Ectodermal cell (in vitro differentiated cells): ENCODE measurements around the gene TMEM89.

ENCODE experiments used
- H3K27ac ChIP-seq: 2 replicates; pipeline ENCODE4 v1.7.0; 2013; ENCODE audit warnings: mild to moderate bottlenecking, low read depth, low read length; ENCODE audit not compliant: insufficient read depth, poor library complexity, severe bottlenecking
- H3K27me3 ChIP-seq: 2 replicates; pipeline ENCODE4 v1.7.0; 2013; ENCODE audit warnings: mild to moderate bottlenecking, low read length; ENCODE audit not compliant: insufficient read depth, control insufficient read depth, poor library complexity, severe bottlenecking
- H3K36me3 ChIP-seq: one replicate; pipeline ENCODE4 v1.7.0; 2013; ENCODE audit warnings: low read length; ENCODE audit not compliant: control insufficient read depth, insufficient read depth
- H3K4me1 ChIP-seq: one replicate; pipeline ENCODE4 v1.7.0; 2013; ENCODE audit warnings: low read length; ENCODE audit not compliant: control insufficient read depth, insufficient read depth
- H3K4me3 ChIP-seq: 2 replicates; pipeline ENCODE4 v1.7.0; 2013; ENCODE audit warnings: low read depth, low read length, control low read depth; ENCODE audit not compliant: insufficient read depth
- H3K9me3 ChIP-seq: 2 replicates; pipeline ENCODE4 v1.7.0; 2013; ENCODE audit warnings: mild to moderate bottlenecking, low read length, moderate library complexity; ENCODE audit not compliant: control insufficient read depth
- WGBS, 2 experiments: methylation state at CpG; one replicate each; pipeline ENCODE4 v1.1.7; 2013; ENCODE audit warnings: missing lambda C conversion rate in 2 of 2; 5-methylcytosine and 5-hydroxymethylcytosine counted together

TMEM89 gene

DNA sequence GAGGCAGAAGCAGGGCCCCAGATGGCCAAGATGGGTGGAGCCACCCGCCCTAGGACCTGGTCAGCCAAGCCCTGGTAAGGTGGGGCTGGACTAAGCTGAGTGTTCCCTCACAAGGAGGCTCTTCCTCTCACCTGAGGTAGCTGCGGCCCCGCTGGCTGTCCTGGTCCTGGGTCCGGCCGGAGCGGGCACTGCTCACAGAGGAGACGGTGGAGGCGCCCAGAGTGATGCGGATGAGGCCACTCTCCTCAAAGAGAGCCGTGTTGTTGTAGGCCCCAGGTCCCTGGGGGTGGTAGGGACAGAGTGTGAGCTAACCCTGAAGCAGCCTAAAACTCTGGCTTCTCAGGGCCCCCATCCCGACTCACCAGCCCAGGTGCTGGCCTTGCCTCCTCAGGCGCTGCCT, 21.0 kb upstream of the TMEM89 start:
- H3K4me1 ChIP-seq = no peaks in the 10 kb centered on the region
- H3K36me3 ChIP-seq = peaks cover 28% of the 10 kb centered on the region
- no peaks in the 10 kb centered on the region for H3K9me3 ChIP-seq
- 94 to 96% methylated on average over 12 of the region's 12 CpGs for WGBS, 2 experiments
- H3K4me3 ChIP-seq = no peak overlapping the region
- no peak overlapping the region for H3K27ac ChIP-seq
- no peaks in the 10 kb centered on the region for H3K27me3 ChIP-seq

DNA sequence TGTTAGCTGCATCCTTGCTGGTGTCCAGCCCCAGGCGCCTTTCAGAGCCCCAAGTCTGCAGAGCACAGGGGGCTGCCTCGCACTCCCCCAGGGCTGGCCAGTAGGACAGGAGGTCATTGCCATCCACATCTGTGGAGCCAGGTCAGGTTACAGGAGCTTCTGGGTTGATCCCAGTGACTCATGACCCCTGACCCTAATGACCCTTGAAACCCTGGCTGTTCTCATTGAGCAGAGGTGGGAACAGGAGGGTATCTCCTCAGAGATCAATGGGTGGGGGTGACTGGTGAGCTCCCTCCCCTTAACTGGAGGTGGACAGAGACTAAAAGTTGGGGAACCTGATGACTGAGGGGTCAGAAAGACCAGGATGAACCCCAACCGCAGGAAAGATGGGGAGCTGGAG, 19.8 kb upstream of the TMEM89 start:
- H3K27ac ChIP-seq = no peak overlapping the region
- H3K36me3 ChIP-seq = peaks cover 28% of the 10 kb centered on the region
- no peaks in the 10 kb centered on the region for H3K27me3 ChIP-seq
- no peaks in the 10 kb centered on the region for H3K9me3 ChIP-seq
- peaks cover 3% of the 10 kb centered on the region for H3K4me1 ChIP-seq
- H3K4me3 ChIP-seq = no peak overlapping the region
- 95 to 96% methylated on average over 3 of the region's 3 CpGs for WGBS, 2 experiments

DNA sequence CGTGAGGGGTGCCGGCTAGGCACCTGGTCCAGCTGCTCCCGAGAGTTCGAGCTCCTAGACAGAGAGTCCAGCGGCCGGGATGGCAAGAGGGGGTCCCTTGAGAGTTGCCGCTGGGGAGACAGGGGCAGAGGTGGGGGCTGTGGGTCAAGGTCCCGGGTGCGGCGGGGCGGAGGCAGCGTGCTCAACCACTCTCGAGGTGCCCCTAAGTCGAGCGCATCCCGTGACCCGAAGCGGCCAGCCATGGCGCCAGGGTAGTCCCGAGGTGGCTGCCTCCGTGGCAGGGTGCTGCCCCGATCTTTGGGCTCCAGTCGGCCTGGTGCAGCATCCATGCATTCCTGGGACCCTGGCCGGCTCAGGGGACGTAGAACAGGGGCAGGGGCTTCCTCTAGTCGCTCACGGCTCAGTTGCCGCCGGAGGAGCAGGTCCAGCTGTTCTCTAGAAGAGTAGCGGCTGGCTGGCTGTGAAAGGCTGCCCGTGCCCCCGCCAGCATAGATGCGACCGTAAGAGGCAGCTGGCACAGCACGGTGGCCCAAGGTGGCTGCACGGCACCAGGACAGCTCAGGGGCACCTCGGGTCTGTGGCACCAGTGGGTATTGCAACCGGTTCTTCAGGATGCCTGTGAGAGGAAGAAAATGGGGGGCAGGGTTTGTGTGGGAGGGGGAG, 18.5 kb upstream of the TMEM89 start:
- no peaks in the 10 kb centered on the region for H3K9me3 ChIP-seq
- peaks cover 22% of the 10 kb centered on the region for H3K36me3 ChIP-seq
- H3K27me3 ChIP-seq = no peaks in the 10 kb centered on the region
- H3K4me1 ChIP-seq = peaks cover 5% of the 10 kb centered on the region
- no peak overlapping the region for H3K27ac ChIP-seq
- WGBS, 2 experiments = 94 to 96% methylated on average over 38 of the region's 38 CpGs
- no peak overlapping the region for H3K4me3 ChIP-seq

DNA sequence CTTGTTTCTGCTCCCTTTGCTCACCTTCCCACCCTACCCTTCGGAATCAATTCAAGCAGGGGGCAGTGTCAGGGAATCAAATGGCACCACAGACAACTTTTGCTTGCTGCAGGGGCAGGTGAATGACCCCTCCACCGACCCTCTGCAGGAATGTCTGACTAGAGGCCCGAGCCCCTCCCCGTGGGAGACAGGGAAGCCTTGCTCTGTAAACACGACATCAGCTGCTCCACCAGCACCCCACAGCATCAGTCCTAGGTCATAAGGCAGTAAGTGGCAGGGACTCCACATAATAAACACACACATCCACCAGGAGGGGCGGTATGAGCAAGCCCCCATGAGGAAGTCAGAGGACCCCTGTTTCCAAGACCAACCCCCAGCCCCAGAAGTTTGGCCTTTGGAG, 15.7 kb upstream of the TMEM89 start:
- WGBS, 2 experiments = 74% methylated on average over 6 of the region's 6 CpGs
- Histone ChIP-seq H3K4me1 (peaks cover 11% of the 10 kb centered on the region), H3K9me3 (no peaks in the 10 kb centered on the region), H3K36me3 (peaks cover 10% of the 10 kb centered on the region), H3K27ac (no peak overlapping the region), H3K4me3 (no peak overlapping the region), H3K27me3 (no peaks in the 10 kb centered on the region)

DNA sequence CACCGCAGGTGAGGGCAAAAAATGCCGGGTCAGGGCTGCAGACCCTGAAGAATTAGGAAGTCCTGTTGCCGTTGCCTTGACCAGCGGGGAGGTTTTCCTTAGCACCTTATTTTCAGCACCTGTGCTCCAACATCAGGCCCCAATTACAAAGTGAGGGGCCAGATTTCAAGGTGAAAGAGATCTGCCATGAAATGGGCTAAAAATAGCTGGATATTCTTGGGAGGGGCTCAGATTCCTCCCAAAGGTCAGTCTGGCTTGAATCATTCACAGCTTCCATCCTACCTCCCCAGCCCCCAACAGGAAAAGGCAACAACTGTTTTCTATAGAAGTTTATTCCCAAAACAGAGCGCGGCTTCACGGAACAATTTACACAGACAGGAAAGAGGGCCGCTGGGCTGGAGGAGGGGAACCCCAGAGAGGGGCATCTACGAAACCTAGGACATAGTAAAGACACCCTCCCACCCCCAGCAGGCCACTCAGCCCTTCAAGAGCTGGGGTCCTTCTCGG, 14.6 kb upstream of the TMEM89 start:
- 29 to 32% methylated on average over 10 of the region's 10 CpGs for WGBS, 2 experiments
- Histone ChIP-seq H3K4me1 (peaks cover 11% of the 10 kb centered on the region), H3K27ac (peak overlapping the region; percentile 70), H3K36me3 (peaks cover 14% of the 10 kb centered on the region), H3K27me3 (no peaks in the 10 kb centered on the region), H3K9me3 (no peaks in the 10 kb centered on the region), H3K4me3 (peak overlapping the region; percentile 81)

DNA sequence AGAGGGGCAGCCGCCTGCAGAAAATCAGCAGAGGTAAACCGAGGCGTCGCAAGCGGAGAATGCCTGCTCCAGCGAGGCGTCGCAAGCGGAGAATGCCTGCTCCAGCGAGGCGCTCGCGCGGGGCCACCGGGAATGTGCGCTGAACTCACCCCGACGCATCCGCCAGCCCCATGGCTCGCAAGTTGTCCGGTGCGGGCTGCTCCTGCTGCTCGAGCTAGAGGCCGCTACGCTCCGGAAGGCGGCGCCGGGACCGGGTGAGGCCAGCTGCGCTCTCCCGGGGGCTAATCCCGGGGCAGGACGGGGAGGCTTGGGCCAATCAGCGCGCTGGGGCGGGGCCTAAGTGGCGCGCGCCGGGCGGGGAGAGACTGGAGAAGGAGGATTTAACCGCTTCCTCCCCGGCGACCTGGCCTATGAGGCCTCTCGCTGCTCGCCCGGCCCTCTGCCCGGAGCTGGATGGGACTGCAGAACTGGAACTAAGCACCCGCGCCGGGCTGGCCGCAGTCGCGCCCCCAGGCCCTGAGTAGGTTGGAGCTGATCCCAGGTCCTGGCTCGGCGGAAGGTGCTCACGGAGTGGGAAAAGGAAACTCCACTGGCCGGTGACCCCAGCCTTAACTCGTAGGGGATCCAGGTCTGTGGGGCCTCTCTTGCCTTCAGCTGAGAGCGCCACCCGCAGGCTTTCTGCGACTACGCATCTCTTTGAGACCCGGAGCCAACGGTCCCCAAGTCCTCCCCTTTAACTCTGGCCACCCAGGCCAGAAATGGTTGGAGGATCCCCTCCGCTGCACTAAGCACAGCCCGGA, 13.9 kb upstream of the TMEM89 start, which contains the start of gene SLC26A6:
Gene SLC26A6, minus strand, starts transcription at position 240 of the 800 bp plus-strand sequence. Its CDS starts 68 bp downstream, at position 172.
- Histone ChIP-seq H3K36me3 (peaks cover 16% of the 10 kb centered on the region), H3K27ac (peak within 1 kb of the TSS; percentile 77), H3K27me3 (no peaks in the 10 kb centered on the region), H3K4me3 (peak within 1 kb of the TSS; percentile 81), H3K4me1 (peaks cover 11% of the 10 kb centered on the region), H3K9me3 (no peaks in the 10 kb centered on the region)
- 0 to 1% methylated on average over 68 of the region's 68 CpGs for WGBS, 2 experiments

DNA sequence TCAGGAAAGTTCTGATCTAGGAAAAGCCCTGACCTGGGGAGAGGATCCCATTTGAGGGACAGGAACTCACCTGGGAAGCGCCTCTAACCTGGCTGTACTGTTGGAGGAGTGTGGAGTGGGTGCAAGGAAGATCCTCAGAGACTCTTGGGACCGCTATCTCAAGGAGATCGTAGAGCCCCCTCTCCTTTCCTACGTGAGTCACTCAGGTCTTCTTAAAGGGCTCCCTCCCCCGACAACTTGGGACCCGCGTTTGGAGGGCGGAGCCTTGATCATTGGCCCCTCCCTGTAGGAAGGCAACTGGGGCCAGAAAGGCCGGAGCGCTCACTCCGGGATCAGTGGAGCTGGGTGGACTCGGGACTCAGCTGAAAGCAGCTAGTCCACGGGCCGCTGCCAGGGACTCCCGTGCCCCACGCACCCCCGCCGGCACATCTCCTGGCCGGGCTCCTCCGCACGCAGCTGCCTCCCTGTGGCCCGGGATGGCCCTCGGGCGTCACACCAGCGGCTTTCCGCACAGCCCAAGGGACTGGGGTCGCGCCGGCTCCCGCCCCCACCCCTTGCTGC, 13.2 kb upstream of the TMEM89 start:
- Histone ChIP-seq H3K27me3 (no peaks in the 10 kb centered on the region), H3K36me3 (peaks cover 16% of the 10 kb centered on the region), H3K4me1 (peaks cover 11% of the 10 kb centered on the region), H3K9me3 (no peaks in the 10 kb centered on the region), H3K27ac (peak overlapping the region; percentile 77), H3K4me3 (peak overlapping the region; percentile 81)
- WGBS, 2 experiments = 1 to 2% methylated on average over 30 of the region's 30 CpGs

GRCh38 chr3:48633743-48634142, 12.2 kb upstream of the TMEM89 start:
- Histone ChIP-seq H3K4me1 (peaks cover 11% of the 10 kb centered on the region), H3K9me3 (no peaks in the 10 kb centered on the region), H3K27me3 (no peaks in the 10 kb centered on the region), H3K27ac (no peak overlapping the region), H3K4me3 (peak overlapping the region; percentile 81), H3K36me3 (peaks cover 11% of the 10 kb centered on the region)
- 86 to 93% methylated on average over 2 of the region's 2 CpGs for whole genome bisulfite sequencing, 2 experiments

DNA sequence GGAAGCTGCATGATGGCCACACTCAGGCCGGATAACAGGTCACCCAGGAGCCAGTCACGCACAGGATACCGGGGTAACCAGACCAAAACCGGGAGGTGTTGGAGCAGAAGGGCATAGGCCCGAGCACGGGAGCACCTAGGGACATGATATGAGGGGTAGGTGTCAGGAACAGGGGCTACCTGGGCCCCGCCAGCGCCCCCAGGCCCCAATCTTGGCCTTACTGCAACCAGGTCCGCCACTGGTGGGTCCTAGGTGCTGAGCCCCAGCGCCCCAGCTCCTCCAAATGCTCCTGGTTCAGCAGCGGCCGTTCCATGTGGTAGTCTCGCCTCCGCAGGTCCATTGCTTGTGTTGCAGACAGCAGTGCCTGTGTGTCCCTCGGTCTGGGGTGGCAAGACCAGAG, 11.7 kb upstream of the TMEM89 start:
- Histone ChIP-seq H3K27me3 (no peaks in the 10 kb centered on the region), H3K27ac (no peak overlapping the region), H3K4me1 (peaks cover 11% of the 10 kb centered on the region), H3K36me3 (peaks cover 11% of the 10 kb centered on the region), H3K4me3 (no peak overlapping the region), H3K9me3 (no peaks in the 10 kb centered on the region)
- WGBS, 2 experiments = 96% methylated on average over 15 of the region's 15 CpGs
